ENCODE data around the gene GALK2.

The GALK2 gene

DNA sequence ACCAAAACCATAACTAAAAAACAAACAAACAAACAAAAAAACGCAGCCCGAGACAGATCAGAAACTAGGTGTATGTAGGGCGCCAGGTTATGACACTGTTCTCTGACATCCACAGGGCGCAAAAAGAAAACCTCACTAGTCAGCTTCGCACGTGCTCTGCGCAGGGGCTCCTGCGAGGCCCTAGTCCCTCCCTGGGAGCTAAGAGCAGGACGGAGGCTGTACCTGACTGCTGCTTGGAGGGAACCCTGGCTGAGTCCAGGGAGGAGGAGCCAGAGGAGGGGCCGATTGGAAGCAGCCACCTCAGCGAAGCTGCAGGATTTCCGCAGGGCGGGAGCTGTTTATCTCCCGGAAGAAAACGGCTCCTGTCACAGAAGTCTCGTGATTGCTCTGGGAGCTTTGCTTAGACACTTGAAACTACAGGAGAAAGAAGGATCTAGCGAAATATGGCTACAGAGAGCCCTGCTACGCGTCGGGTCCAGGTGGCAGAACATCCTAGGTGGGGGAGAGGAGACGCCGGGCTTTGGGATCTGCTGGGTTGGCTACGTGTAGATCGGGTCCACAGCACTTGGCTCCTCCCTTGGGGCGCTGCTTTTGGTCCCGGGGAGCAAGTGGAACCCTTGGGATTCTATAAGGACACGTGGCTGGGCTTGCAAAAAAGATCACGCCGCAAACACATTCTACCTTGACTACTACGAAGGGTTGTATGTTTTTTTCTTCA, at the start of gene GALK2:
TSS of gene GALK2 (plus strand) at position 368 of the 718 bp plus-strand sequence. CDS start at position 444, 76 bp downstream.
- peak; percentile 82 for DNase-seq

DNA sequence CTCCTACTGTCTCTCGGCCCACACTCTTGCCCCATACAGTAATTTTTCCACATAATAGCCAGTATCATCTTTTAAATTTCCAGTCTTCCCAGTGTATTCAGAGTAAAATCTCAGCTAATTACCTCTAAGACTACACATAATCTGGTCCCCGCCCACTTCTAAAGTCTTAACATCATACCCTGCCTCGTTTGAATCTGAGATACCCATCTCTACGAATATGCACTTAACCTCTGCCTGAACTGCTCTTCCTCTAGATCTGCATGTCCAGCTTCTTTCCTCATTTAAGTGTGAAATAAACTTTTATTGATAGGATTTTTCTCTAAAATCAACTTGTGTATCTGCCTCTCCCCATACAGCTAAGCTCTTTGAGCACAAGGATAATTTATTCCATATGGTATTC, 49.2 kb upstream of the GALK2 start:
- no peak for DNase-seq

DNA sequence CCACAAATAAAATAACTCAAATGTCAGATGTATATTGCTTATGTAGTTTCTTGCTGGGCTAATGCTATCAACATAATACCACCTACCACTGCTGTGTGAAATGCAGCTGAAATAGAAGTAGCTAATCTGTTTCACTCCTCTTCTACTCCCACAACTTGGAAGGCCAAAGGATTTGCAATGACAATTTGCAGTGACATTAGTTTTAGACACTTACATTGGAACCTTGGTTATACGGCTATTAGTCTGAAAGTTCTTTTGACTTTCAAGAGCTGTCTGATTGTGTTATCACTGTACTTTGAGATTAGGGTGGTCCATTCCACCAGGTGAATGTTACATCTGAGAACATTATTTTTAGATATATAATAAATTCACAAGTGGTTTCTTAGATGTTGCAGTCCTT, 48.1 kb upstream of the GALK2 start:
- no peak for DNase-seq

DNA sequence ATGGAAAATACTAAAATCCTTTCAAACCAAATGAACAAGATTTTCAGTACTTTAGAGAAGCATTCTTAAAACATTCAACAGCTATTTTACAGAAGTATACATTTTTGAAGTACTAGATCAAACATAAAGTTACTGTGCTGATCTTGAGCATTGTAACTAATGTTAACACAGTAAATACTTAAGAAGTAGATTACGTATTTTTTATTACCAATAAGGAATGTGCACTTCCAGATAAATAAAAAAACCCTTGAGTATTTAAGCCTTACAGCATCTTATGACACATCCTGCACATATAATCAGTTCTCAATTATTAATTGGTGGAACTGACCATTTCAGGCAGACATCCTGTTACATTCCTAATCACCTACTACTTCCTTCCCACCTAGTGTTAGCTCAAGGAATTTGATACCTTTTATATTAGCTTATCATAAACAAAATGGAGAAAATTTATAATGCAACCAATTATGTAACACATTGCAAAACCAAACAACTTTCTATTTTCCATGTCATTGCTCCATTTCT, 47.4 kb upstream of the GALK2 start:
- no peak for DNase-seq

GRCh38 chr15:49124371-49124770, 45.7 kb upstream of the GALK2 start:
- DNase-seq, result no peak

GRCh38 chr15:49131403-49131802, 38.6 kb upstream of the GALK2 start:
- DNase-seq, result no peak

DNA sequence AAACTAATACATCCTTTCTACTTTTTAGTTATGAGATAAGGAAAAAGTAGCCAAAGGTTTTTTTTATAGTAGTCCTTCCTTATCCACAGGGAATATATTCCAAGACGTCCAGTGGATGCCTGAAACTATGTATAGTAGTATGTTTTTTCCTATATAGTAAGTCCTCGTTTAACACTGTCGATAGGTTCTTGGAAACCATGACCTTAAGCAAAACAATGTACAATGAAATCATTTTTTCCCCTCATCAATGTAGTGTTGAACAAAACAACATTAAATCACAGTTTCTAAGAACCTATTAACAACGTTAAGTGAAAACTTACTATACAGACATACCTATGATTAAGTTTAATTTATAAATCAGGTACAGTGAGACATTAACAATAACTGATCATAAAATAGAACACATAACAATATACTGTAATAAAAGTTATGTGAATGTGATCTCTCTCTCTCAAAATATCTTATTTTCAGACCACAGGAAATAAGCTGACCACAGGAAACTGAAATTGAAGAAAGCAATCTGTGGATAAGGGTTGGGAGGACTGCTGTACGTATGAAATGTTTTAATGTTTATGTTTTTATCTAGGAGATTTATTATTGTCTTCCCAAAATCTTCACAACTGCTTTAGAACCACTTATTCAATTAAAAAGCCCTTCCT, 35.2 kb upstream of the GALK2 start:
- DNase-seq, result no peak

DNA sequence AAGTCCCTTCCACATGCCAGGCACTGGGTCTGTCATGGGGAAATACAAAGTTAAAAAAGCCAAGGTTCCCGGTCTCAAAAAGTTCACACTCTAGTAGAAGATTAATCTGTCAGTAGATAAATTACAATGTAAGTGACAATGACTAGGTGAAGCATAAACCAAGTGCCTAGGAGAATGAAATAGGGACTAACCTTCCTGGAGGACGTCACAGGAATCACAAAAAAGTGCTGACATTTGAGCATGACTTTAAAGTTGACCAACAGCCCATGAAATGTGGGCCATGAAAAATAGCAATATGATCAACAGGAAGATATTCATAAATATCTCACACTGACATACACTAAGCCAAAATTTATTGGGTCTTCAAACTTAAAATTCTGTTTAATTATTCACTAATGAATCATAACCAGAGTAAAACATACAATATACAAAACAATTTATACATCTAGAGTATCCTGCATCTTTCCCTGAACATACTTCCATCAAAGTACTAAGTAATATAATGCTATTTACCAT, 34.6 kb upstream of the GALK2 start:
- DNase-seq, result no peak

DNA sequence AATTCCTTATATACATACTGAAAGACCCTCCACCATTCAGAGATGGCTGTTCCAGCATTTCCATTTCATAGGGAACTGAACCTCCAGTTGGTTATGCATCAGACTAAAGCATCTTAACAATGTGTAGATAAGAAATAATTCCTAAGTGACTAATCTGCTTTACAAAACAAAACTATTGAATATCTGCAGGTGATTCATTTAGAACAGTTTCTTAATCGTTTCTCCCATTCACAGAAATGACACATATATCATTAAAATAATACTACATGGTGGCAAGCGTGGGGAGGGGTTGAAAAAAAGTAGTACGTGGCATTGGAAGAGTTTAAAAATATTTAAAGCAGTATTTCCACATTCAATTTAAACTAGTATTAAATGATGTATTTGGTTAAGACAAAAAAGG, 34.1 kb upstream of the GALK2 start:
- DNase-seq, result no peak

DNA sequence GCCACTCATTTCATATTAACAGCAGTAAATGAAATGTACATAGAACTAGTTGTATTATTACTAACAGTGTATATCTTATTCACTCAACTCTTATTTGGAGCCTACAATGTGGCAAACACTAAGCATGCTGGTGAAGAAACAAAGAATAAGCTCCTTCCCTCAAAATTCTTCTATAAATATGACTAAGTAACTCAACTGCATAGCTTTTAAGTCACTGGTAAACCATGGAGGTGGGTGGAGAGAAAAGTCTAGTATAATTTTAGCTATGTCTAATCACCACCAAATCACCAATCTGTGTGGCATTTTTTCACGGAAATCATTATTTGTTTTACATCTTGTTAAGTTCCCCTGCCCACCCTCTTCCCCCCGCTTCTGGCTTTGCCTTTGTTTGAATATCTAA, 32.2 kb upstream of the GALK2 start:
- DNase-seq, result no peak

- no peak for DNase-seq
Observed at GRCh38 chr15:49145651-49146609, 24.1 kb upstream of the GALK2 start.

DNA sequence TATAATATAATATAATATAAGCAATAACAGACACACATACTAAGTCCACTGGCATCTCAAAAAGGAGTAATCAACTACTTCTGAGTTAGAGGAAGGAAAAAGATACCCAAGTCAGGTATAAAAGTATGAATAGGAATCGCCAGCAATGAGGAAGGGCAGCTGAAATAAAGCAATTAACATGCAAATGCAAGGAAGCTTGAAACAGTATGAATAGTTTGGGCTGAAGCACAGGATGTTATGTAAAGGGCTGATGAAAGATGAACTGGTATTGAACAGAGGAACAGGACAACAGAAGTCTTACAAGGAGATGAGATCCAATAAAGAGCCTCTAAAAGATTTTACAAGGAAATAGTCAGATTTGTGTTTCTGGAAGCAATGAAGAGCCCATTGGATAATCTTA, 21.7 kb upstream of the GALK2 start:
- DNase-seq, result no peak

DNA sequence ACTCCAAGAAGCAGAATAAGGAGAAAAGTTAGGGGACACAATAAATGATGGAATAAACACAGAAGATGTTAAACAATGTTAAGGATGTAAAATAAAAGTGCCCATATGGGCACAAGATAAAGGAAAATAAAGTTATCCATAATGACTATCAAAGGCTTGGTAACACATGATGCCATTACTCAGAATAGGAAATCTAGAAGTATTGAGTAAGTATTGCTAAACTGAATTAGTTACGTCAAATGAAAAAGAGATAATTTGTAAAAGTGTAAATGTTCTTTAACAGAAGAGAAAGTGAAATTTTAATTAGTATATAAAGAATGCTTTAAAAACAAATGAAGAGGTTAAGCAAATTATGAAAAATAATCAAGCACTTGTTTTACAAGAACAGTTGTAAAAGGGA, 21.3 kb upstream of the GALK2 start:
- DNase-seq, result no peak

DNA sequence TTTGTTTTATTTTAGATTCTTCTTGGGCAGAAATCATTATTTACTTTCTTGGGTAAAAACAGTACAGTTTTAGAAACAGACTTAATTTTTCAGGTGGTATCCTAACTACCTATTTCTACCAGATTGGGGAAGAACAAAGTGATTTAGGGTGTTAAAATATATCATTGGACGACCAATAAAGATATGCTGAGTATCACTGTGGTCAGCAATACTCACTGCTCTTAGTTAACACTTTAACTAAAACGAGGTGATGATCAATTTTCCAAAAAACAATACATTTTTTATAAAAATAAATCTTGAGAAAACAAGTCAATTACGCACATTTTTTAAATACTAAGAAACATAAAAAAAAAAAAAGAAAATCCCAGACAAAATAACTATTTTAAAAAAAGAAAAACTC, 18.2 kb upstream of the GALK2 start:
- no peak for DNase-seq

DNA sequence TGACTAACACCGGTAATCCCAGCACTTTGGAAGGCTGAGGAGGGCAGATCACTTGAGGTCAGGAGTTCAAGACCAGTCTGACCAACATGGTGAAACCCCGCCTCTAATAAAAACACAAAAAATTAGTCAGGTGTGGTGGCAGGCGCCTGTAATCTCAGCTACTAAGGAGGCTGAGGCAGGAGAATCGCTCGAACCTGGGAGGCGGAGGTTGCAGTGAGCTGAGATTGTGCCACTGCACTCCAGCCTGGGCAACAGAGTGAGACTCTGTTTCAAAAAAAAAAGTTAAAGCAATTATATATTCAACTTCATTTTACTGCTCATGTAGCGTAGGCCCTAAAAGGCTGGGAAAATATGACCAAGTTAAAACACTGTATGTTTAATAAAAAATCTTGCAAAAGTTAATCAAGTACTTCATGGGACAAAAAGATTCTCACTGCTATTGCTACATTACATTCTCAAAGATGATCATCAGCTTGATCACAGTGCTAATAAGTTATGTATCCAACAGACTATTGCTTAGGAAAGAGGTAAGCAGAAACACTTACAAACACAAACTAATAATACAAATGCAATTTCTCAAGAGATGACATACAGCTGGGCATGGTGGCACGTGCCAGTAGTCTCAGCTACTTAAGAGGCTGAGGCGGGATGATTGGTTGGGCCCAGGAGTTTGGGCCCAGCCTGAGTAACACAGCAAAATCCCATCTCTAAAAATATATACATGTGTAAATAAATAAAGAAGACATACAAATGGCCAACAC, 17.3 kb upstream of the GALK2 start:
- DNase-seq, result no peak

GRCh38 chr15:49154359-49154758, 15.7 kb upstream of the GALK2 start:
- no peak for DNase-seq

- DNase-seq, result no peak
Observed at GRCh38 chr15:49154799-49155109, 15.3 kb upstream of the GALK2 start.

DNA sequence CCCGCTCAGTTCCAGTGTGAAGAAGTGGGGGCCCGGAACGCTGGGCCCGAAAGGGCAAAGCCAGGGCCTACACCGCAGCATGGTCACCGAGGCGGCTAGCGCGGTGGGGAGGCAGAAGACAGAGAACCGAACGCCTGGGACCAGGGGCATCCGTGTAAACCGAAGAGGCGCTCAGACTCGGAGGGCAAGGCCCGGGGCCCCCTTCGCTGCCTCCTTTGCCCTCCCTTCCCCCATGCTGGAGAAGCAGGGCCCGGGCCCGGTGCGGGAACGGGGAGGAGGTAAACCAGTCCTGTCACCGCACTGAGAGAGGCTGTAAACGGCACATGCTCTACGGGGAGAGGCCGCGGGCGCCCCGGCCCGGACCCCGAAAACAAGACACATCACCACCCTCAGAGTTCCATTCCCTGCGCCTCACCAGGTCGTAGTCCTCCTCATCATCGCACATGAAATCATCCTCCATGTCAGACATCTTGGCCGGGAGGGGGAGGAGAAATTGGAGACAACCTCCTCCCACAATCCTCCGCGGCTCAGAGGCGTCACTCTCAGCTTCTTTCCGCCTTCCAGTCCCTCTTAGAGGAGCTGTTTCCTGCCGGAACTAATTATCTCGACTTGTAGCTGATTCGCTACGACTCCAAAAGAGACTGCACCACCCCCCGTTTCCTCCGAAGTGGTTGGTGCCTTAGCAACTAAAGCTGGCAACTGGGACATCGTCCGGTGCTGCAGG, 14.8 kb upstream of the GALK2 start, which contains the start of gene COPS2:
TSS of gene COPS2 (minus strand) at position 490 of the 724 bp plus-strand sequence. CDS start at position 469, 21 bp downstream.
- DNase-seq, result peak; percentile 93

DNA sequence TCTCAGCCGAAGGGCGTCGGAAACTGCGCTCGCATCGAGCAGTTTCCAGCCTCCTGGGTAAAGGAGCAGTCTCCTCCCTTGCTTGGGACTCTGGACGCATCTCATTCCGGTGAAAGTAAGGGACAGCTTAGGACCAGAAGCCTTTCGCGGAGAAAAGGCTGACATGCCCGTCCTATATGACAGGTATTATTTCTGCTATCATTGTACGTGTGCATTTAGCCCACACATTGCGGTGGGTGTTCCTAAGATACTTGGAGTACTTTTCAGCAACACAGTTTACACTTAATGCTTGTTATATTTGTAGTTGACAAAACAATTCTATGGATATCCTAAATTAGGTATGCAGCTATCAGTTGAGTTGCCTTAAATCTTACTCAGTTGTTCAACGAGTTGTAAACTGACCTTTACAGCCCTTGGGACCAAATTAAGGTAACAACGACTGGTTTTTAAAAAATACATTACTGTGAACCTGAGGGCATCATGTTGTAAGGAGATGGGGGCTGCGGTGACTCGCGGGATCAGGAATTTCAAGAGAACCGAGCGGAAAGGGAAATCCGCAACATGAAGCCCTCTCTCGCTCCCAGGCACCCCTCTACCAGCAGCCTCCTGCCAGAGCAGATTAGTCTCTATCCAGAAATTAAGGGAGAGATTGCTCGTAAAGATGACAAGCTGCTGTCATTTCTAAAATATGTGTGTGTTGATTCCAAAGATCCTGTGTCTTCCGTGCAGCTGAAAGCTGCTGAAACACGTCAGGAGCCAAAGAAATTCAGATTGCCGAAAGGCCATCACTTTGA, 14.0 kb upstream of the GALK2 start:
- no peak for DNase-seq

DNA sequence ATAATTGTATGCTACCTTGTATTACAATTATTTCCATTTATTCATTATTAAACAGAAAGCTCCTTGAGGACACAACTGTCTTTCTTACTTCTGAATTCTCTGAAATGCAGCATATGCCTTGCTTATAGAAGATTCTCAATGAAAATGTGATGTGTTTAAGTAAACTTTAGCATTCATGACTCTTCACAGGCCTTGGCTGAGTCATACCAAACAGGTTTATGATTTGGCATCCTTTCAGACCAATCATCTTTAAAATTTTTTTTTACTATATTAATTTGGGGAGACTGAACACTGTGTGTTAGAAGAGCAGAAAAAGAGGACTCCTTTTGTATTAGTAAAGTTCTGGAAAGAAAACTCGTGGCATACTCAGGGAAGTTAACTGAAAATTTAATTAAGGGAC, 6.4 kb upstream of the GALK2 start:
- DNase-seq, result no peak

DNA sequence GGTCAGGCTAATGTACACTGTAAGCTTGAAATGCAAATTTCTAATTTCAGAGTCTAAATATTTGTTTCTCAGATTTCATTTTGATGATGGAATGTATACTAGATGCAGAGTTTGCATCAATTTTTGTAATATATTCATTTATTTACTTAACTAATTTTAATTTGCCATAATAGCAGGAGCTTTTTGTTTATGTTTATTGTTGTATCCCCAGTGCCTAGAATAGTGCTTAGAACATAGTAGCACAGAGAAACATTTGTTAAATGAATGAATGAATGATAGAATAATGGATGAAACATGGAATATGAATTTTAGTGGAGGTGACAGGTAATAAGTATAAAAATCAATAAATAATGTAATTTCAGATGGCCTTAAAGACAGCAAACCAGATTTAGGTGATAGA, 5.2 kb upstream of the GALK2 start:
- no peak for DNase-seq

Measured in right forelimb (tissue), 1 donor.